ENCODE data around the gene TSTD2.

Gene TSTD2

GRCh38 chr9:97562542-97562941 is 70.6 kb downstream of the TSTD2 start:
- DNase-seq (ENCODE audit: low read depth): no peak

- no peak for DNase-seq (ENCODE audit: low read depth)
Observed at GRCh38 chr9:97561501-97561900, 71.7 kb downstream of the TSTD2 start.

- no peak for DNase-seq (ENCODE audit: low read depth)
Observed at GRCh38 chr9:97560851-97561250, 72.3 kb downstream of the TSTD2 start.

GRCh38 chr9:97560154-97560553 is 73.0 kb downstream of the TSTD2 start:
- DNase-seq (ENCODE audit: low read depth): no peak

GRCh38 chr9:97559111-97559514 is 74.1 kb downstream of the TSTD2 start:
- no peak for DNase-seq (ENCODE audit: low read depth)

- DNase-seq (ENCODE audit: low read depth): no peak
Observed at GRCh38 chr9:97558701-97559101, 74.5 kb downstream of the TSTD2 start.

- no peak for DNase-seq (ENCODE audit: low read depth)
Observed at GRCh38 chr9:97557606-97558095, 75.5 kb downstream of the TSTD2 start.

GRCh38 chr9:97556721-97557605 is 76.2 kb downstream of the TSTD2 start:
- DNase-seq (ENCODE audit: low read depth): no peak

- DNase-seq (ENCODE audit: low read depth): no peak
Observed at GRCh38 chr9:97556036-97556720, 77.0 kb downstream of the TSTD2 start.

- no peak for DNase-seq (ENCODE audit: low read depth)
Observed at GRCh38 chr9:97555164-97555563, 78.0 kb downstream of the TSTD2 start.

GRCh38 chr9:97554566-97555075 is 78.5 kb downstream of the TSTD2 start:
- no peak for DNase-seq (ENCODE audit: low read depth)

- DNase-seq (ENCODE audit: low read depth): no peak
Observed at GRCh38 chr9:97553841-97554240, 79.3 kb downstream of the TSTD2 start.

- DNase-seq (ENCODE audit: low read depth): no peak
Observed at GRCh38 chr9:97553141-97553540, 80.0 kb downstream of the TSTD2 start.

GRCh38 chr9:97551308-97551707 is 81.9 kb downstream of the TSTD2 start:
- no peak for DNase-seq (ENCODE audit: low read depth)

- no peak for DNase-seq (ENCODE audit: low read depth)
Observed at GRCh38 chr9:97550386-97550785, 82.8 kb downstream of the TSTD2 start.
